Measurements from ENCODE around the gene METAP2.

METAP2 gene

GRCh38 chr12:95513599-95513998 is 39.6 kb downstream of the METAP2 start:
- DNase-seq (ENCODE audit: low read depth in 2 of 2), result no peak

GRCh38 chr12:95515197-95515596 is 41.2 kb downstream of the METAP2 start:
- DNase-seq (ENCODE audit: low read depth in 2 of 2), result no peak

GRCh38 chr12:95516757-95517156 is 42.8 kb downstream of the METAP2 start:
- DNase-seq (ENCODE audit: low read depth in 2 of 2), result no peak

- DNase-seq (ENCODE audit: low read depth in 2 of 2), result no peak
Measured at GRCh38 chr12:95517246-95517645, 43.3 kb downstream of the METAP2 start.

- DNase-seq (ENCODE audit: low read depth in 2 of 2), result no peak
Measured at GRCh38 chr12:95518944-95519343, 45.0 kb downstream of the METAP2 start.

- no peak for DNase-seq (ENCODE audit: low read depth in 2 of 2)
Measured at GRCh38 chr12:95520816-95521215, 46.9 kb downstream of the METAP2 start.

GRCh38 chr12:95522692-95523091 is 48.7 kb downstream of the METAP2 start:
- DNase-seq (ENCODE audit: low read depth in 2 of 2), result no peak

- DNase-seq (ENCODE audit: low read depth in 2 of 2), result no peak
Measured at GRCh38 chr12:95528431-95528830, 54.5 kb downstream of the METAP2 start.

- no peak for DNase-seq (ENCODE audit: low read depth in 2 of 2)
Measured at GRCh38 chr12:95529693-95530225, 55.8 kb downstream of the METAP2 start.

- no peak for DNase-seq (ENCODE audit: low read depth in 2 of 2)
Measured at GRCh38 chr12:95532851-95533250, 58.9 kb downstream of the METAP2 start.

- no peak for DNase-seq (ENCODE audit: low read depth in 2 of 2)
Measured at GRCh38 chr12:95533985-95534384, 60.0 kb downstream of the METAP2 start.

- DNase-seq (ENCODE audit: low read depth in 2 of 2), result no peak
Measured at GRCh38 chr12:95538006-95538405, 64.1 kb downstream of the METAP2 start.

- DNase-seq (ENCODE audit: low read depth in 2 of 2), result no peak
Measured at GRCh38 chr12:95538656-95539055, 64.7 kb downstream of the METAP2 start.

GRCh38 chr12:95541436-95541835 is 67.5 kb downstream of the METAP2 start:
- no peak for DNase-seq (ENCODE audit: low read depth in 2 of 2)

GRCh38 chr12:95543305-95543704 is 69.4 kb downstream of the METAP2 start:
- no peak for DNase-seq (ENCODE audit: low read depth in 2 of 2)

GRCh38 chr12:95544756-95545155 is 70.8 kb downstream of the METAP2 start:
- DNase-seq (ENCODE audit: low read depth in 2 of 2), result no peak

GRCh38 chr12:95545303-95545702 is 71.4 kb downstream of the METAP2 start:
- DNase-seq (ENCODE audit: low read depth in 2 of 2), result no peak

- no peak for DNase-seq (ENCODE audit: low read depth in 2 of 2)
Measured at GRCh38 chr12:95545731-95546490, 72.0 kb downstream of the METAP2 start.

- DNase-seq (ENCODE audit: low read depth in 2 of 2), result no peak
Measured at GRCh38 chr12:95546491-95546813, 72.5 kb downstream of the METAP2 start.

- DNase-seq (ENCODE audit: low read depth in 2 of 2), result no peak
Measured at GRCh38 chr12:95547522-95548055, 73.6 kb downstream of the METAP2 start.

- DNase-seq (ENCODE audit: low read depth in 2 of 2), result no peak
Measured at GRCh38 chr12:95548056-95548538, 74.1 kb downstream of the METAP2 start.

- DNase-seq (ENCODE audit: low read depth in 2 of 2), result peak in 1 of 2 donors; percentile 45
Measured at GRCh38 chr12:95548539-95549391, 74.8 kb downstream of the METAP2 start.
